Measurements from ENCODE around the gene PRKCA. TPM values are rescaled to one million over a fixed set of nuclear protein-coding genes. Genes with fewer than 3 reads are reported as not detected.

Gene PRKCA
- total RNA-seq, 1 donor from 2014 or later = 6.3 TPM

GRCh38 chr17:66675991-66676371 lies 373.6 kb downstream of the PRKCA start:
- no peak for DNase-seq (ENCODE audit: low read depth in 2 of 2)

DNA sequence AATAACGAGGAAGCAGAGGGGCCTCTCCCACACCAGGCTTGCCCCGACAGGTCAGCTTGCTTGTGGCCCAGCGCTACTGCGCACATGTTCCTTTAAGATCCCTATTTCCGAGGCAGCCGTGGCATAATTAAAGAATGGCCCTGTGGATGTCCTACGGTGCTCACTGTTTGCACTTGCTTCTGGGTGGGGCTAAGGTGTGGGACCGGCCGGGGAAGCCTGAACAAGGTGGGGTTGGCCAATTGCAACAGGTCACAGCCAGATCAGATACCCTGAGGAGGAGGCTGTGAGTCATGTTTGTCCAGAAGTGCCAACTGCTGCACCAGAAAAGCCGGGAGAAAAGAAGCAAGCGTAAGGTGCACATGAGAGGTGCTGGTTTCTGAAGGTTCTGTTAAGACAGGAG lies 374.0 kb downstream of the PRKCA start:
- no peak for DNase-seq (ENCODE audit: low read depth in 2 of 2)

- no peak for DNase-seq (ENCODE audit: low read depth in 2 of 2)
Measured at GRCh38 chr17:66677201-66677981, 375.0 kb downstream of the PRKCA start.

DNA sequence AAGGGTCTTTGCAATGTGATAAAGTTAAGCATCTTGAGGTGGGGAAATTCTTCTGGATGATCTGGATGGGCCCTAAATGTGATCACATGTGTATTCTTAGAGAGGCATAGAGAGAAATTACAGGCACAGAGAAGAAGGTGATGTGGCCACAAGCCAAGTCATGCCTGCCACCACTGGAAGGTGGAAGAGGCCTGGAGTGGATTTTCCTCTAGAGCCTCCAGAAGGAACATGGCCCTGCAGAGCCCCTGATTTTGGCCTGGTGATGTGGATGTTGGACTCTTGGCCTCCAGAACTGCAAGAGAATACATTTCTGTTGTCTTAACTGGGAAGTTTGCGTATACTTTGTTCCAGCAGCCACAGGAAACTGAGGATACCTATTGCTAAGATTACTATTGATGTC lies 375.6 kb downstream of the PRKCA start:
- no peak for DNase-seq (ENCODE audit: low read depth in 2 of 2)

DNA sequence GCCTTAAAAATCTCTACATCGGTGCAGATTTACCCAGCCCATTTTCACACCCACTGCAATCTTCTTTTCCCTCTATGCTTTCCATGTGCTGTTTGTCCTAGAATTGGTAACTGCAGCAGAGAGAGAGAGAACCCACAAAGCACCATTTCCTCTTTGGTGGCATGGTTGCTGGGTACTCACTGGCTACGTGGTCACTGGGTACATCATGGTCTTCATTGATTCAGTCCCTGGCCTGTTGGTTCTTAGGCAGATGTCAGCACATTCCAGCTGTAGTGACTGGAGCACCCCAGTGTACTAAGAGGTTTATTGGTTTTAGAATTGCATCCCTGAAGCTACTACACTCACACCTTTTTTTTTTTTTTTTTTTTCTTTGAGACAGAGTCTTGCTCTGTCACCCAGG lies 376.4 kb downstream of the PRKCA start:
- DNase-seq (ENCODE audit: low read depth in 2 of 2) = no peak

GRCh38 chr17:66679631-66680517 lies 377.5 kb downstream of the PRKCA start:
- no peak for DNase-seq (ENCODE audit: low read depth in 2 of 2)

DNA sequence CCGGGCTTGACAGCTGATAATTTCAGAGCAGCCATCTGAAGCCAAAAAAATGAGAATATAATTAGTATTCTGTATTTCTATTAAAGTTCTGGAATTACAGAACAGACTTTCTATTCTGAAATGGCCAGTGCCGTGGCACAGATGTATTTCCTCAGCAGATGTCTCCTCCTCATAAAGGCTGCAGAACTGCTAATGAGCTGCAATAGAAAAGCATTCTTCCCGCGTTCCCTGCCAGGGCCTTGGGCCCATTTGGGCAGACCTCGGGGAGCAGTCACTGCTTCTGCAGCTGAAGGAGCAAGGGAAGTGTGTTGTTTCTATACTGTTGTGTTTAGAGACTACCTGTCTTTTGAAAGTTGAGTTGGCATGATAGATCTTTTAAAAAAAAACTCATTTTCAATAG lies 379.9 kb downstream of the PRKCA start:
- no peak for DNase-seq (ENCODE audit: low read depth in 2 of 2)

DNA sequence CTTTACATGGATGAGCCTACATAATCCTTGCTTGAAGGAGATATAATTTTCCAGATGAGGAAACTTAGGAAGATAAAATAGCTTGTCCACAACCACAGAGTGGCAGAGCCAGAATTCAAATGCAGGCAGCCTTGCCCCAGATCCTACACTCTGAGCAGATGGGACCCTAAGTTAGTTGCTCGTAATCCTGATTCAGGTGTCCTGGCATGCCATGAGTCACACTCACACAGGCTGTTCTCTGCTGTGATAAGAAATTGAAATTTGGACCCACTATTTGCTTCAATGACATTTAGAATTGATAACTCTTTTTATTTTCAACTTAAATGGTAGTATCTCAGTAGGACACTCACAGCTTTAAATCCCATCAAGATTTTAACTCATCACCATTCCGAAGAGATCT lies 381.8 kb downstream of the PRKCA start:
- DNase-seq (ENCODE audit: low read depth in 2 of 2) = no peak

DNA sequence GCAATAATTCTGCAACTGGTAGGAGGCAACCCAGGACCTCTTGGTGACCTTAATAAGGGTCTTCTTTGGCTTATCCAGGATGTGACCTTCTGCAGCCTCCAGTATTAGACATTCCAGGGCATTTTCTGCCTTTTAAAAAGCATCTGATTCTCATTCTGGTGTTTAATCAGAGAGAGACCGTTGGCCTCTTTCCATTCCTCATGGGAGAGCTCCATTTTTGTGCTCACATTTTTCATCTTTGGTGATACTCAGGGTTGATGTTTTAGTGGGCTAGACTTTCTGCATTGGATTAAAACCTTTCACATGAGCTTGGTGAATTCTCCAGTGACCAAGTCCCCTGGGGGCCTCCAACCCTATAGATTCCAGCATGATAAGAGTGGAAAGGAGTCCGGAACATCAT lies 382.3 kb downstream of the PRKCA start:
- no peak for DNase-seq (ENCODE audit: low read depth in 2 of 2)

DNA sequence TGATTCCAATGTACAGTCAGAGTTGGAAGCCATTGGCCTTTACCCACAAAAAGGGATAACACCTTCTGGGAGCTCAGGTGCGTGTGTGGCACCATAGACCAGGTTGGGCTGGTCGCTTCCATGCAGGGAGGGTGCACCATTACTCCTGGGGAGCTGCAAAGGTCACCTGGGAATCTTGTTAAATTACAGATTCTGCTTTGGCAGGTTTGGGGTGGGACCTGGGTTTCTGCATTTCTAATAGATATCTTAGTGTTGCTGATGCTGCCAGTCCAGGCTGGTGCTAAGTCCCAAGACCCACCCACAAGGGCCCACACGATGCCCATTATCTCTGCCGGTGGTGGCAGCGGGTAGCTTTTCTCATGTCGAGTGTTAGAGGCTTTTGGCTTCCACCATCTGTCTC lies 384.2 kb downstream of the PRKCA start:
- DNase-seq (ENCODE audit: low read depth in 2 of 2) = no peak

DNA sequence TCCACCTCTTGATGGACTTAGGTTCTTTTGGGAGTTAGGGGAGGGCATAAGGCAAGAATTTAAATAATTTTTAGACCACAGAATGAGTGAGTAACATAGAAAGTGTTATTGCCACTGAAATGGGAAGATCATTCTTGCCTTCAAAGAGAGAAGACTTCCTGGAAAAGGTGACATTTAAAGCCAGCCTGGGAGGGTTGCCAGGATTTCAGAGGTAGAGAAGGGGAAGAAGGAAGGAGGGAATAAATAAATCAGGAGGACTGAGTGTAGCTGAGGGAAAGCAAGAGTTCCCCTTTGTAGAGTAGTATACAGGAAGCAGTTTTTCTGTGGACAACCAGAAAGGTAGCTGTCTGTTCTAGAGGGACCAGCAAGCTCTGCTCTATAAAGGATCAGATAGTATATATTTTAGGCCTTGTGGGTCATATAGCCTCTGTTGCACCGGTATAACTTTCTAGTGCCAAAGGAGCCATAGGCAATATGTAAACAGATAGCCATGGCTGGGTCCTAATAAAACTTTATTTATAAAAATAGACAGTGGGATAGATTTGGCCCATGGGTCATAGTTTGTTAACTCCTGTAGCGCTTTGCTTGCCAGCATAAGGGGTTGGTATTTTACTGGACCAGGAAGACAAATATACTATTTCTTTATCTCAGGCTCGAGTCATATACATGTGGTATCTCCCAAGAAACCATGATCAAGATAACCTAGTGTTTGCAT lies 385.3 kb downstream of the PRKCA start:
- no peak for DNase-seq (ENCODE audit: low read depth in 2 of 2)

- no peak for DNase-seq (ENCODE audit: low read depth in 2 of 2)
Measured at GRCh38 chr17:66689221-66689620, 386.8 kb downstream of the PRKCA start.

DNA sequence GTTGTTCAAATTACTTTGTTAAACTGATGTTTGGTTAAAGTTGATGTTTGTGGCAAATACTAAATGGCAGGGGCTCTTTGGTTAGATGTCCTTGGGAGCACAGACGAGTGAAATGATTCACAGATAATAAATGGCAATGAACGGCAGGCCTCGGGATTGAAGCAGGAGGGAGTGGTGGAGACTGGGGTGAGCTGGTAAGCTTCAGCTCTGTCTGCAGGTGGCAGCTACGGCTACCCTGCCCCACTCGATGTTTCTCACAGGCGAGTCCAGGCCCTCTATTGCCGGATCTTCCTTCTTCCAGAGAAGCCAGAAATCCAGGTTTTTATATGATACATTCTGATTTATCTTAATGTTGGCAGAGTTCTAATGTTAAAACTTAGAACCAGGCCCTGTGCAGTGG lies 387.8 kb downstream of the PRKCA start:
- no peak for DNase-seq (ENCODE audit: low read depth in 2 of 2)

DNA sequence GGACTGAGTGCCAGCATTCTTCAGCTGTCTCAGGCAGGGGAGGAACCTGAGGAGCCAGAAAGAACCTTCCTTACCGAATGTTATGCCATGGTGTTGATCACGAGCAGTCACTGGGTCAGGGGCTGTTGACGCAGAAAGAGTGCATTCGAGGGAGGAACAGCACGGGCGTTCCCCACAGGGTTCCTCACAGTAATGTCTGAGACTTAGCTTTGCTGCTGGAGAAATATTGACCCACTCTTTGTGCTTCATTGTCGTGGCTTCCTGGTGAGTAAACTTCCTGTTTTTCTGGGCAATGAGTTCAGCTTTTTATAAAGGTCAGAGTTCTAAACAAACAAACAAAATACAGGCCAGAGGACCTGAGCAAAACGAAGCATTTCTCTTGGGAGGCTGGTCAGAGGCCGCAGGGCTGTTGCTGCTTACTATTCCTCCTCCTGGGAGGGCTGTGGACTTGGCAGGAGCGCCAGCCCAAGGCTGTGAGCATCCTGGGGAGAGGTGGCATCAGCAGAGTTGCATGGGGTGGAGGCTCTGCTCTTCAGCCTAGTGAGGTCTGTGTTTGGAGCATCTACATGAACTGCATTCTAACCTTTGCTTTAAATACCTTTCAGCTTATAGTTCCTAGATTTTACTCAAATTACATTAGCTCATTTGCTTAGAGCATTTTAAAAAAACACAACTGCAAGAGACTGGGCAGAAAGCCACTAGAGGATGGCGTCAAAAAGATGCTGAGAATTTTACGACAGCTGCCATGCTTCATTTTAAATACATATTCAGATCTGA lies 389.4 kb downstream of the PRKCA start:
- peak; percentile 65 to 93 for DNase-seq (ENCODE audit: low read depth in 2 of 2)

GRCh38 chr17:66692421-66692690 lies 389.9 kb downstream of the PRKCA start:
- no peak for DNase-seq (ENCODE audit: low read depth in 2 of 2)

- no peak for DNase-seq (ENCODE audit: low read depth in 2 of 2)
Measured at GRCh38 chr17:66695098-66695497, 392.7 kb downstream of the PRKCA start.

DNA sequence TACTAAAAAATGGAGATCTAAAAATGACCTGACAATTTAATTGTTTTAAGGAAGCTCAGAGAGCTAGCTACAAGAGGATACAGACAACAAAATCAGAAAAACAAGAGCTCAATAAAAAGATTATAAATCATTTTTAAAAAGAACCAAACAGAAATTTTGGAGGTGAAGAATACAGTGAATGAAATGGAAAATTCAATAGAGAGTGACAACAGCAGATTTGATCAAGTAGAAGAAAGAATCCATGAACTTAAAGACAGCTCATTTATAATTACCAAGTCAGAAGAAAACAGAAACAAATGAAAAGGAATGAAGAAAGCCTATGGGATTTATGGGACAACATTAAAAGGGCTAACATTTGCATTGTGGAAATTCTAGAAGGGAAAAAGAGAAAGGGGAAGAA lies 395.9 kb downstream of the PRKCA start:
- no peak for DNase-seq (ENCODE audit: low read depth in 2 of 2)

DNA sequence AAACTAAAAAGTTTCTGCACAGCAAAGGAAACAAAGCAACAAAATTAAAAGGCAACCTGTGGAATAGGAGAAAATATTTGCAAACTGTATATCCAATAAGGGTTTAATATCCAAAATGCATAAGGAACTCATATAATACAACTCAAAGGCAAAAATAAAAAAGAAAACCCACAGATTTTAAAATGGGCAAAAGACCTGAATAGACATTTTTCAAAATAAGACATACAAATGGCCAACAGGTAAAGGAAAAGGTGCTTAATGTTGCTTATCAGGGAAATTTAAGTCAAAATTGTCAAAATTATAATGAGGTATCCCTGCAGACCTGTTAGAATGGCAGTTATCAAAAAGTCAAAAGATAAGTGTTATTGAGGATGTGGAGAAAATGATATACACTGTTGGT lies 399.0 kb downstream of the PRKCA start:
- DNase-seq (ENCODE audit: low read depth in 2 of 2) = no peak

DNA sequence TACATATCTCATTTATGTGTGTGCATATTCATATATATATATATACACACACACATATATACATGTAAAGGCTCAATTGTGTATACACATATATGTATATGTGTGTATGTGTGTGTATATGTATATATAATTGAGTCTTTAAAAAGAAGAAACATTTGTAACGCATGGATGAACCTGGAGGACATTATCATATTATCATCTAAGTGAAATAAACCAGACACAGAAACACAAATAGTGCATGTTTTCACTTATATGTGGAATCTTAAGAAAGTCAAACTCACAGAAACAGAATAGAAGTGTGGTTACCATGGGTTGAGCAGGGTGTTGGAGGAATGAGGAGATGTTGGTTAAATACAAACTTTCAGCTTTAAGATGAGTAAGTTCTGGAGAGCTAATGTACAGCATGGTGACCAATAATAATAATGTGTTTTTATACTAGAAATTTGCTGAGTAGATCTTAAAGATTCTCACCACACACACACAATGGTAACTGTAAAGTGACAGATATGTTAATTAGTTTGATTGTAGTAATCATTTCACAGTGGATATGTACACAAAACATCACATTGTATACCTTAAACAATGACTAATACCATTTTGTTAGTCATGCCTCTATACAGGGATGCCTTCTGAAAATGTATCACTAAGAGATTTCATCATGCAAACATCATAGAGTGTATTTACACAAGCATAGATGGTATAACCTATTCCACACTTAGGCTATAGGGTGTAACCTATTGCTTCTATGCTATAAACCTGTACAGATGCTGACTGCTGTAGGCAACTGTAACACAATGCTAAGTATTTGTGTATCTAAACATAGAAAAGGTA lies 399.9 kb downstream of the PRKCA start:
- no peak for DNase-seq (ENCODE audit: low read depth in 2 of 2)

DNA sequence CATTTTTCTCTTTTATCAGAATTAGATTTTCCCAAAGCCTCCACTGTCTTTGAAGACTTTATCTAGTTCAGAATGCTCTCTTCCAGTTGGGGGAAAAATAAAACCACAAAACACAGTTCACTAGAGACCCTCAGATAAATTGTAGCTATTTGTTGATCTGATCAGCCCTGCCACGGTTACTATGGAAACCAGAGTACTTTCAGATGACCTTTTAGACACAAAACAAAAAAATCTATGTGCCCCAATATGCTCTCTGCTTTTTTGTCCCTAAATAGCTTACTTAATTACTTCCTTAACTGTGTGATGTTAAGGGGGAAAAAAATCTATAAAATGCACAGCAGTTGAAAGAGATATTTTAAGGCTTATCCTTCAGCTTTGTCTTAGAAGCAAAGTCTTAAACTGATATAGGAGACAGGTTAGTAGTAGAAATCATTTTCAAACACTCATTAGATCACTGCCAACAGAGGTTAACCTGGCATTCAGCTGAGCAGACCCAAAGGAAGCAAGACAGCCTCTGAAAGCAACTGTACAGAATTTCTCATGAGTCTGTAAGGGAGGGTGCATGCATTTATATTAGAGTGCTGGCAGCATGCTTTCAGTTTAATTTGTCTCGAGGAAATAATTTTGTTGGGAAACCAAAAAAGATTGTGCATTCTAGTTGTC lies 402.6 kb downstream of the PRKCA start:
- peak in 1 of 2 donors; percentile 23 for DNase-seq (ENCODE audit: low read depth in 2 of 2)

All from lung microvascular endothelial cell (primary cell).